Activated naive CD4-positive, alpha-beta T cell treated with anti-CD3 and anti-CD28 coated beads, Interleukin-2, amount 50 U/mL, for 16 hours (primary cell): Measurements from ENCODE around the gene MARCHF4.
"Not testable (repeated sequence)": the region's sequence is repeated elsewhere in the genome, so short reads cannot be mapped to it uniquely, and the experiment has no call there.

Source experiments
- DNase-seq: peaks from one replicate; pipeline ENCODE4 v3.0.0-alpha.2; 2020

Gene MARCHF4

DNA sequence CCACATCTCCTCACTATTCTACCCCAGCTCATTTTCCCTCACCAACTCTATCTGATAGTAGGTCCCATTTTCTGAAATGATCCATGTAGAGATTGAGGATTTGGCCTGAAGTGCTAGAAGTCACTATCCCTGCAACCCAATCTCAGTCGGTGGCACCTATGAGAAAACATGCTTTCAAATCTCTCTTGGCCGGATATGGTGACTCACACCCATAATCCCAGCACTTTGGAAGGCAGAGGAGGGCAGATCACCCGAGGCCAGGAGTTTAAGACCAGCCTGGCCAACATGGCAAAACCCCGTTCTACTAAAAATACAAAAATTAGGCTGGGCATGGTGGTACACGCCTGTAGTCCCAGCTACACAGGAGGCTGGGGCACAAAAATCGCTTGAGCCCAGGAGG, 19.1 kb upstream of the MARCHF4 start:
- DNase-seq, result no peak

DNA sequence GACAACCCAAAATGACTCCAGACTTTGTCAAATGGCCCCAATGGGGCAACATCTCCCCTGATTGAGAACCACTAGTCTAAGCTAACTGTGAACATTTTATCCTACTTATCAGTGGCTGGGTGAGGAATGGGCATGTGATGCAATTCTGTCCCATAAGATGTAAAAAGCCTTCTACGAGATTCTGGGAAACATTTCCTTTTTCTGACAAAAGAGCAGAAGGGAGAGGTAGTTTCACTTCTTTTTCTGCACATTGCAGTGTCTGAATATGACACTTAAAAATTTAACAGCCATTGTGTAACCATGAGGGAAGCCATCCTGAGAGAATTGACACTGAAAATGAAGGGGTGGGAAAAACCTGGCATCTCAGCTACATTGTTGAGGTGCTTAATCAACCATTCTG, 17.3 kb upstream of the MARCHF4 start:
- no peak for DNase-seq

DNA sequence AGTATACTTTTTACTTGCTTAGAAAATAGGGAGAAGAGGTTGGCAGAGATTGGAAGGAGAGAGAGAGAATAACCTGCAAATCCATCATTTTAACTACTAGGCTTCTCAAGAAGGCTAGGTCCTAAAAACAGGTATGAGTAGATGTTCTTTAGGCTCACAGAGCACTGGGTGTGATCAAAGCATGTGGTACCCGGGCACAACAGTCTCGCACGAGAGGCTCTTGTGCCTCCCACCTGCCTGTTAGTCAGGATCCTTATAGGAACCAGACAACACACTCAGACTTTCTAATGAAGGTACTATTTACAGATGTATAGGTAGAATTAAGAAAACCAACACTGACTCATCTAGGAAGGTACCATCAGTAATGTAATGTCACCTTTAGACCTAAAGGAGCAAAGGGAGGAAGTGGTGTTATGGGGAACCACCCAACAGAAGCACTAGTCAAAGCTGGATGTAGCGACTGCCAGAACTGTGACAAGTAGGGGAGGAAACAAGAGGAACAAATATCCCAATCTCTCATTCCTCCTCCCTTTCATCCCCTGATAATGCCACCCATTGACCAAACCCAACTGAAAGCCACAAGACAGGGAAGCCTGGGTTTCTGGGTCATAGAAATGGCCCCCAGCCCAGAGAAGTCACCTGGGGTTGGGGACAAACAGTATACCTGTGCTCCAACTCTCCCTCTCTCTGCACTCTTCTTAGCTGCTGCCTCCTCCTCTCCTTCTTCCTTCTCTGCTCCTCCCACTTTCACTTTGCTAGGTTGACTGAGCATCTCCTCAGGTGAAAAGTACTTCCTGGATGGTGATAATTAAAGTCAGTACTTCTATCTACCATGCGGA, 16.0 kb upstream of the MARCHF4 start:
- DNase-seq, result peak; percentile 30

DNA sequence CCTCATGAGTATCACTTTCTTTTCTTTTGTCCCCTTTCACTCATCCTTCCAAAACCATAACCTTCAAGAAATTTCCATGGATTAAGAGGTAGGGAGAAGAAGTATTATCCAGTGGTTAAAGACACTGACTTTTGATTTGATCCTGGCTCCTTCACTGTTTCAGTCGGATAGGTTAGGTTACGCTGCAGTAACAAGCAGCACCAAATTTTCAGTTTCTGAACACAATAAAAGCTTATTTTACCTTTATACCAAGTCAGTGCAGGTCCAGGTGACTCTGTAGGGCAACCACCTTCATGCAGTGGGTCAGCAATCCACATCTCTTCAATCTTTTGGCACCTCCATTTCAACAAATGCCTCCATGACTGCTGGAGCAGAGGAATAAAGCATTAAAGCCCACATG, 15.0 kb upstream of the MARCHF4 start:
- DNase-seq, result no peak

DNA sequence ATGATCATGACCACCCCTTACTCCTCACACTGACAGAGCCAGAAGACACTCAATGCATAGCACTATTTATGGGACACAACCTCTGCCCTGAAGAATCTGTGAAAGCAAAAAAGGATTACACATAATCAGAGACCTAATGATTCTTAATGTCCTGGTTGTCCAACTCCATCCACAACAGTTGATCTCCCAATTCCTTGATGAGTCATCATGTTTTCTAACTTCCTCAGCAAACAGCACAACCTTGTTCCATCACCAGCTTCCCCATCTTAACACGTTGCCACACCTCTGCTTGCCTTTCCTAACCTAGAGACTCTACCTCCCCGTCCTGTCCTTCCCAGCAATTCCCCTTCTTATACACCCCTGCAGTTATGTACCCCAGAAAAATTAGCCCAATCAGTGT, 13.2 kb upstream of the MARCHF4 start:
- no peak for DNase-seq

DNA sequence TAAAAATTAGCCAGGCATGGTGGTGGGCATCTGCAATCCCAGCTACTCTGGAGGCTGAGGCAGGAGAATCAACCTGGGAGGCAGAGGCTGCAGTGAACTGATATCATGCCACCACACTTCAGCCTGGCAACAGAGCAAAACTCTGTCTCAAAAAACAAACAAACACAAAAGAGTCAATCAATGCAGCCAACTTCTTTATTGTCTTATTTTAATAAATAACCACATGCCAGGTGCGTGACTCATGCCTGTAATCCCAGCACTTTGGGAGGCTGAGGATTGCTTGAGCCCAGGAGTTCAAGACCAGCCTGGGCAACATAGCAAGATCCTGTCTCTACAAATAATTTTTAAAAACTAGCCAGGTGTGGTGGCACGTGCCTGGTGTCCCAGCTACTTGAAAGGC, 12.1 kb upstream of the MARCHF4 start:
- DNase-seq, result not testable (repeated sequence)

- DNase-seq, result no peak
Observed at GRCh38 chr2:216379977-216380376, 7.7 kb upstream of the MARCHF4 start.

DNA sequence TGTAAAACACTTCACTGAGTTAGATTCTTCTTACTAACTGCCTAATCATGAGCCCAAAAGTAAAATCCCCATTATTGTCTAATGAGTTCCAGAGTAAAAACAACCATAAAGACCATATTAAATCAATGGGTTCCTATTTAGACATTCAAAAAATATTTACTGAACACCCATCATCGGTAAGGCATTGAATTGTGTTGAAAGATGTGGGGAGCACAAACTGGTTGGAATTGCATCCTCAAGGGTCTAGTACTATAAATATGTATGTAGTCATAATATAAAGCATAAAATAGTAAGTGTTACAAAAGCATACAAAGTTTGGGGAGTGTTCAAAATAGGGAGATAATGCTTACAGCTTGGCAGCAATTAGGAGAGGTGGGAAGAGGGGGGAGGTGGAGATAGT, 3.0 kb upstream of the MARCHF4 start:
- no peak for DNase-seq

- DNase-seq, result no peak
Observed at GRCh38 chr2:216373896-216374295, 1.6 kb upstream of the MARCHF4 start.

- no peak for DNase-seq
Observed at GRCh38 chr2:216372761-216373291, 543 bp upstream of the MARCHF4 start.

- no peak for DNase-seq
Observed at GRCh38 chr2:216370961-216371712, 1.1 kb downstream of the MARCHF4 start.

DNA sequence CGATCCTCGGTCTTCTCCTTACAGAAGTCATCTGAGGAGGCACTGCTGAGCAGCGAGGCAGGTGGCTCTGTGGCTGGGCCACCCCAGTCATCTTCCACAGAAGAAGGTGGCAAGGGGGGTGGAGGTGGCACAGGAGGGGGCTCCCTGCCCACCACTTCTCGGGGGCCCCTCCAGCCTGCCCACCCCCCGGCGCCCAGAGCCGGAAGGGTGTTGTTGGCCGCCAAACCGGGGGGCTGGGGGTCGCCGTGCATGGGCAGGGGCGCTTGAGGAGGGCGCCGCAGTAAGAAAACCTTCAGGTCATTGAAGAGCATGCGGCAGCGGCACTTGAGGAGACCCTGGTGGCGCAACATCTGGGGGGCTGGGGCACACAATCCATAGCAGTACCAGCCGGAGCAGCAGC, 2.5 kb downstream of the MARCHF4 start:
- DNase-seq, result no peak

DNA sequence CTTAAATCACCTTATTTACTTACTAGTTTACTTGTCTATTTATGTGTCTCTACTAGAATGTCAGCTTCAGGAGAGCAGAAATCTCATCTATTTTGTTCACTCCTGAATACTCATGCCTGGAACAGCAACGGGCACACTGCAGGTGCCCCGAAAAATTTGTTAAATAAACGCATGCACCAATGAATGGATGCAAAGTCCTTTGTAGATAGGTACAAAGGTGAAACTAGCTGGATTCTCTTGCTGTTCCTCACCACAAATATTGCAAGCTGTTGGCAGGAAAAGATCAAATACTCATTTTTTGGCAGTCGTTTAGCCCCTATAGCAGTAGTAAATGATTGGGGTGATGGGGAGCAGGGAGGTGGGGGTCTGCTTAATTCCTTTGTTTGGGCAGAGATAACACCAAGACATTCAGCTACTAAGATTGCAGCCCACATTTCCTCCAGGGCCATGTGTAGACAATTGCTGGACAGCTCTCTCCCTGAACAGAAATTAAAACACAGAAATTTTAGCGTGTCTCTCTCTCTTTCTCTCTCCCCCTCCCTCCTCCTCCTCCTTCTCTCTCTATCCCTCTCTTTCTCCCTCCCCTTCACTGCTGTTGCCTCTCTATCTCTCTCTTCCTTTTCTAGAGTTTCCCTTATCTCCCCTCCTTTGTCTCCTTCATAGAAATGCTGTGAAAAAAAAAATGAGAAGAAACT, 5.4 kb downstream of the MARCHF4 start:
- DNase-seq, result no peak

DNA sequence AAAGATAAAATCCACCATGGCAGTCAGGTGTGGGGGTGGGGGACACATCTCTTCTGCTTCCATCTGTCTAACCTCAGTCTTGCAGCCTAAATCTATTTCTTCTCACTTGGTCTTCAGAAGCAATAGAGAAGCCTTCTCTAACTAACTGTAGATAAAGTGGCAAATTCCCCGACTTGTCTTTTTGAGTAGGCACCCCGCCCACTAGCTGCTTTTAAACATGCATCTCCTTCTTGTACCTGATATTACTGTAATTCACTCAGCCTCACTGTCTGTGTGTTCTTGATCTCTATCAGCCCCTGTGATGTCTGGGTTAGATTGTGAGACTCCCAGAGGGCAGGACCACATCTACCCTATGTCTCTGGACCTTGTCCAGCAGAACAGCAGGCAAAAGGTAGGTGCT, 6.8 kb downstream of the MARCHF4 start:
- no peak for DNase-seq

DNA sequence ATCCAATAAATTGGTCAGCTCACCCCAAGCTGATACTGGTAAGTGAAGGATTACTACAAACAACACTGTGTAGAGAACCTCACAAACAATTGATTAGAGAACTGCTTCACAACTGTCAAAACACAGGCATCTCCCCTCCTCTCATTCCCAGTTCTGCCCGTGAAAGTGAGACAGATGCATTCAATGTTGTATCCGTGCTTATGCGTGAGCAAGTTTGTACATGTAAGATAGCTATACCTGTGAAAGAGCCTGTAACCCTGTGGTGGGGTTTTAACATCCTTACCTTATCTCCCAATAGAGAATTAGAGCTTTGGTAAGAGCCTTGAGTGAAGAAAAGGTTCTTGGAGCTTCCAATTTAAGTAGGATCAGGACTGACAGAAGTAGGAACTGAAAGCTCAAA, 9.1 kb downstream of the MARCHF4 start:
- no peak for DNase-seq

DNA sequence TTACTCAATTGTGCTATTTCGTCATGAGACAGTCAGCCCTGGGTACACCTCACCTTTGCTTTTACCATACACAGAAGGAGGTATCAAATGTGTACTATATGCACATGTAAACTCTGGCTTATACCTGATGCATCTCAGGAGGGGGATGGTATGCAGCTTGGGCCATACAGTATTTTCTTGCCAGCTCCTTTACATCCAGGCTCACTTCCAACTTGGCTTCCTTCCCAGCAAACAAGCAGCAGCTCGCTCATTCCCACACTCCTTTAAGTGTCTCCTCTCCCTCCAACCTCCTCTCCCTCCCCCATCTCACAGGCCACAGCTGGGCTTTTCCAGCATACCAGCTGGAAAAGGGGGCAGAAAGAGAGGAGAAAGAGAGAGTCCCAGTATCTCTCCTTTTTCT, 9.6 kb downstream of the MARCHF4 start:
- no peak for DNase-seq

DNA sequence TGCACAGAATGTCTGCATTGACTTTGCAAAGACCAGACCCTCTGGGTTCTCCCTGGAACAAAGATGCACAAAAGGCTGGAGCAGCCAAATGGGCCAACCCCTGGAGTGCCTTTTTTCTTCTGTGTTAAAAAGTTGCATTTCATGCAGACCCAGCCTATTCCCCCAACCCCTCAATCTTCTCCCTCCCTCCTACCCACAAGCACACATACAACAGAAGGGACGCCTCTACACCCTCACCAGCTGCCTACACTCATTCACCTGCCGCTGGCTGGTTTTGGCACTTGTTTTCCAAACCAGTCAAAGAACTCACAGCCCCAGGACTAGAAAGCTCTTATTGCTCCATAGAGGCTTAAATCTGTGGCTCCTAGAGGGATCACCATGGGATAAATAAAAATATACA, 16.6 kb downstream of the MARCHF4 start:
- DNase-seq, result no peak

DNA sequence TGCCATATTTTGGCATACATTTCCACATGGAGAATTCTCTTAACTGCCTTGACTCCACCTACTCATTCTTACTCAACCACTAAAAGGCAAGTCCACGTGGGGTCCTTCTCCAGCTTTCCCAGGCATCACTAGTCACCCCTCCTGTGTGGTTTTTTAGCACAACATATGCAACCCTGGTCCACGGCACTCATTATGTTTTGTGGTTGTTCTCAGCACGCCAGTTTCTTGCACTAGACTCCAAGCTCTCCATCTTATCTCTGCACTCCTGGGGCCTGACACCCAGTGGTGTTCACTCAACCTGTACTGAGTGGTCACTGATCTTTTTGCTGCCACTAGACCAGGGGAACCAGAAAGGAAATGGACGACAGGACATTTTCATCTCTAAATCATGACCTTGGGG, 18.0 kb downstream of the MARCHF4 start:
- DNase-seq, result no peak

DNA sequence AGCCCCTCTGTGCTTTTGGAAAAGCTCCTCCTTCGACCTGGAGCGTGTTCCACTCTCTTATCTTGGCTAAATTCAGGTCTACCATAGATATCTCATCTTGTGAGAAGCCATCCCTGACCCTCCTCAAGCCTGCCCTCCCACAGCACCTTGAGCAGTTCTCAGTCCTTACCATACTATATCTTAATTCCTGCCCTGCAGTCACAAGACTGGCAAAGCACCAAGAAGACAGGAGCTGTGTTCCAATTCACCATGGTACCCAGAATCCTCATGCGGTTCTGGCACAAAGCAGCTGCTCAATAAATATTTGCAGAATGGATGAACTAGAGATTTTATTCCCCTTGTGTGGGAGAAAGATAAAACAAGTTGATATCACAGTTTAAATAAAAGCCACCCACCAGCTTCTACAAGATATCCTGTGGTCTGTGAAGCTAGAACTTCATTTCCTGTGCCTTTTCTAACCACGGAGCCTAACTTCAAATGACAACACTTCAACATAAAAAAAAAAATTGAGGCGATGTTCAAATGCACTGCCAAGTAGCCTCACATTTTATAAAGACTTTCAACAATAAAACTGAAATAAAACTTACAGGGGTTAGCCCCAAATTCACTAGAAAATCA, 19.5 kb downstream of the MARCHF4 start:
- no peak for DNase-seq

DNA sequence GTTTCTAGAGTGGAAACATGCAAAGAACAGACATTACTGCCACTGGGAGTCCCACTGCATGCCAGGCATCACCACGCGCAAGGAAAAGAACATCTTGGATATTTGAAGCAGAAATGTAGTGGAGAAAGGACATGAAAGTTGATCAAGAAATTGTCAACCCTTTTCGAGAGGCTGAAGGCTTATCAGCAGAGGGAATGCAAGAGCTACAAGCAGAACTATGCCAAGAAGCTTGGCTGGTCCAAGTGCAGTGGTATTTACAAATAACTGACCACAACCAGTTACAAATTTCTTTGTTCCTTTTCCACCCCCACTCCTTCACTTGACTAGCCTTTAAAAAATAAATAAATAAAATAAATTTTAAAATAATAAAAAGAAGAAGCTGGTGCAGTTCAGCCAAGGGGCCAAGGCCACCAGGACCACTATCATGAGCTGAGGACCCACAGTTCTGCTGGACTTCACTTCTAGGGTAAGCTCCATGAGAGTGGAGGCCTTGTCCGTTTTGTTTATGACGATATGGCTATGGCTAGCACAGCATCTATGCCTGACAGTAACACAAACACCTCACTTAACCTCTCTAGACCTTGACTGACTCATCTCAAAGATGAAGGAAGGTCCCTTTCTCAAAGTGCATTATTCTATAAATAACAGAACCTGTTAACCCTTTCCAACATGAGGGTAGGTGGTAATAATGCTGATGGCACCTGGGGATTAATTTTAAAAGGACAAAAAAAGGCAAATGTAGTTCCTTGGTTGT, 20.9 kb downstream of the MARCHF4 start:
- DNase-seq, result no peak

DNA sequence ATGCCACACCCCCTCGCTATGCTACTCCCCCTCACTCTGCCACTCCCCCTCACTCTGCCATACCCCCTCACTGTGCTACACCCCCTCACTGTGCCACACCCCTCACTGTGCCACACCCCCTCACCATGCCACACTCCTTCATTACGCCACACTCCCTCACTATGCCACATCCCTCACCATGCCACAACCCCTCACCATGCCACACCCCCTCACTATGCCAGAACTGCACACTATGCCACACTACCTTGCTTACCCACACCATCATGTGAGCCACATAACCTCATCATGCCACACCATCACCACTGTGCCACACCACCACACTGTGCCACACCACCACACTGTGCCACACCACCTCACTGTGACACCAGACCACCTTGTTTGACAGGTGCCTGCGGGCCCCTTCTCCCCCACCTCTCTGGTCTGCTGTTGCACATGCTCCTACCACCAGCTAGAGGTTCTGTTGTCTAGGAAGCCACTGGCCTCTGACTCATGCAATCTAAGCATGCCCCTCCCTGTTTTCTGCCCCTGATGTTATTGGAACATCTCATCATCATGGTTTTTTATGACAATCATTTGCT, 22.0 kb downstream of the MARCHF4 start:
- DNase-seq, result no peak

- no peak for DNase-seq
Observed at GRCh38 chr2:216349366-216349765, 22.9 kb downstream of the MARCHF4 start.
